ENCODE data around the gene CRIM1. TPM values are rescaled to one million over a fixed set of nuclear protein-coding genes. Genes with fewer than 3 reads are reported as not detected.

Gene CRIM1
- total RNA-seq, 1 experiment from 2014 or later: 133 TPM

- POLR2A ChIA-PET (ENCODE audit: unreplicated experiment): no interaction called here
- intact Hi-C loops (cut with micrococcal nuclease; ENCODE audit: unreplicated experiment): loop anchor here (5.0 kb wide), 1 partner anchor 38 kb away; no protein-coding TSS in a partner anchor
- Histone ChIP-seq H4K20me1 (ENCODE audit: insufficient read depth) (no peaks in the 10 kb centered on the region), H3K4me2 (no peak overlapping the region), H3K9me2 (ENCODE audit: insufficient read depth) (no peaks in the 10 kb centered on the region), H2AFZ (no peak overlapping the region), H3K27me3 (ENCODE audit: insufficient read depth, low read depth) (no peaks in the 10 kb centered on the region), H3K4me1 (replicated peaks; ENCODE audit: insufficient read depth) (0 out of 2 replicates have a peak, but pooled peaks cover 3% of the 10 kb centered on the region), H3K9me3 (ENCODE audit: insufficient read depth, low read depth) (no peaks in the 10 kb centered on the region), H3K36me3 (ENCODE audit: low read depth) (peaks cover 16% of the 10 kb centered on the region), H3K4me3 (no peak overlapping the region), H3K27ac (no peak overlapping the region), H3K79me2 (ENCODE audit: low read depth) (peaks cover 12% of the 10 kb centered on the region; the same call in 1 of the 2 replicates), H3F3A (ENCODE audit: insufficient read depth, low read depth) (no peaks in the 10 kb centered on the region; the same call in 1 of the 2 replicates)
- no TSS peak for BruUV-seq (replicated peaks)
- CTCF ChIA-PET: interaction anchor here (1.3 kb wide), 1 partner anchor 10 kb away, joined by 7 read pairs; no protein-coding TSS in a partner anchor
- no peak for TF ChIP-seq CTCF (conservative IDR thresholded peaks at IDR 0.05)
- no peak for TF ChIP-seq EZH2 (IDR thresholded peaks at IDR 0.05; ENCODE audit: low read depth)
- DNase-seq: no peak
Measured at GRCh38 chr2:36449943-36450392, 94.4 kb downstream of the CRIM1 start.

DNA sequence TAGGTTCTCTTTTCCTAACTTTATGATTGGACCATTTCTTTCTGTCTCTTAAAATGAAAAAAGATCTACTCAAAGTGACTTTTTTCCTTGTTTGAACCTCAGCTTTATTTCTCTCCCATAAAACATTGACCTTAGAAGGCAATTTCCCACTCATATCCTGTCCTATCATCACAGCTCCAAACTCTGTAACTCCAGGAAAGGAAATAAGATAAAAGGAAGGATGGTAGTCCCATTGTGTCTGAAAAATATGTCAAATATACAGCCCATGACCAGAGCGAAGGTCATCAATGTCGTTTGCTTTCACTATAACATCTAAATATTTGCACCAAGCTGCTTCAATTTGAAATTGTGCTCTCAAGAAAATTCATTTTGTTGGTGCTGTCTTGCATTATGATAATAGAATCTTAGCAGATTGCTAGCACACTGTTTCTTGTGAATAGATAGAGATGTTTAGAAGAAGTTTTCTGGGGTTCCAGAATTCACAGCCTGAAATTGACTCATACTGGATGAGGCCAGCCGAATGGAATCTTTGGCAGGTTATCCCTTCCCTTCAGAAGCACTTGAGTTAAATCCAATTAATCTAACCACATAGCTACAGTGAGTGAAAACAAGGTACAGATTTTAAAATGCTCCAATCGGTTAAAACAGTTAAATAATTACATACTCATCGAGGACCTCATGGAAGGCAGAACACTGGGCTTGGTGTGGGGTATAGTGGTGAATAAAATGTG is 95.1 kb downstream of the CRIM1 start:
- Histone ChIP-seq H3K9me3 (ENCODE audit: insufficient read depth, low read depth) (no peaks in the 10 kb centered on the region), H3K36me3 (ENCODE audit: low read depth) (peaks cover 16% of the 10 kb centered on the region), H3K4me2 (no peak overlapping the region), H3K4me1 (replicated peaks; ENCODE audit: insufficient read depth) (0 out of 2 replicates have a peak, but pooled peaks cover 3% of the 10 kb centered on the region), H3K79me2 (ENCODE audit: low read depth) (peaks cover 8% of the 10 kb centered on the region; the same call in 1 of the 2 replicates), H2AFZ (no peak overlapping the region), H3K4me3 (no peak overlapping the region), H3F3A (ENCODE audit: insufficient read depth, low read depth) (no peaks in the 10 kb centered on the region; the same call in 1 of the 2 replicates), H3K27ac (no peak overlapping the region), H4K20me1 (ENCODE audit: insufficient read depth) (no peaks in the 10 kb centered on the region), H3K9me2 (ENCODE audit: insufficient read depth) (no peaks in the 10 kb centered on the region), H3K27me3 (ENCODE audit: insufficient read depth, low read depth) (no peaks in the 10 kb centered on the region)
- intact Hi-C loops (cut with micrococcal nuclease; ENCODE audit: unreplicated experiment): no loop called here
- no TSS peak for BruUV-seq (replicated peaks)
- POLR2A ChIA-PET (ENCODE audit: unreplicated experiment): no interaction called here
- no peak for DNase-seq
- CTCF ChIA-PET: interaction anchor here (1.3 kb wide), 1 partner anchor 9 kb away, joined by 7 read pairs; no protein-coding TSS in a partner anchor
- TF ChIP-seq EZH2 (IDR thresholded peaks at IDR 0.05; ENCODE audit: low read depth) (no peak), CTCF (conservative IDR thresholded peaks at IDR 0.05) (no peak)

DNA sequence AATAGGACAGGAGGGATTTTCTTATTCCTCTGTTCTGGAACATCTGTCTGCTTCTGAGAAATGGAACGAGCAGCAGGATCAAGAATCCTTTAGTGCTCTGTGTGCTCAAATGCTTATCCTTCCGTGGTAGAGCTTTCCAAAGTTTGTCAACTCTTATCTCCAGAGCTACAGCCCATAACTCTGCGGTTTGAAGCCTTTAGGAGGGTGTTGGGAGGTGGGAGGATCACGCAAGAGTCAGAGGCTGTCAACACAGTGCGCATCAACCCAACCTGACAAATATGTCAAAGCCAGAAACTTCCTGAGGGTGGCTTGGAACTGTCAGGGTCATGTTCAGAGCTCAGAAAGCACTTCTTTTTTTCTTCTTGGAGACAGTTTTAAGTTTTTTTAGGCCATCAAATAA is 95.9 kb downstream of the CRIM1 start:
- Histone ChIP-seq H4K20me1 (ENCODE audit: insufficient read depth) (no peaks in the 10 kb centered on the region), H3K4me3 (no peak overlapping the region), H3K4me2 (no peak overlapping the region), H2AFZ (no peak overlapping the region), H3K9me2 (ENCODE audit: insufficient read depth) (no peaks in the 10 kb centered on the region), H3F3A (ENCODE audit: insufficient read depth, low read depth) (no peaks in the 10 kb centered on the region), H3K27me3 (ENCODE audit: insufficient read depth, low read depth) (no peaks in the 10 kb centered on the region), H3K36me3 (ENCODE audit: low read depth) (peaks cover 9% of the 10 kb centered on the region; the same call in 1 of the 2 replicates), H3K79me2 (ENCODE audit: low read depth) (peaks cover 8% of the 10 kb centered on the region; the same call in 1 of the 2 replicates), H3K4me1 (replicated peaks; ENCODE audit: insufficient read depth) (0 out of 2 replicates have a peak, but pooled peaks cover 3% of the 10 kb centered on the region), H3K27ac (no peak overlapping the region), H3K9me3 (ENCODE audit: insufficient read depth, low read depth) (no peaks in the 10 kb centered on the region)
- CTCF ChIA-PET: no interaction called here
- no peak for TF ChIP-seq EZH2 (IDR thresholded peaks at IDR 0.05; ENCODE audit: low read depth)
- no peak for TF ChIP-seq CTCF (conservative IDR thresholded peaks at IDR 0.05)
- POLR2A ChIA-PET (ENCODE audit: unreplicated experiment): no interaction called here
- no TSS peak for BruUV-seq (replicated peaks)
- no peak for DNase-seq
- intact Hi-C loops (cut with micrococcal nuclease; ENCODE audit: unreplicated experiment): no loop called here

All from PC-9 (cell line).